Hepatocyte (in vitro differentiated cells): Measurements from ENCODE around the gene ZNF398. TPM values are rescaled to one million over a fixed set of nuclear protein-coding genes. Genes with fewer than 3 reads are reported as not detected.

Experiments used
- DNase-seq: peaks from one replicate; pipeline ENCODE4 v3.0.0-alpha.2; 2016; ENCODE audit warnings: low spot score
- H2AFZ ChIP-seq: fragments of 200-600 bp; sonication (generic); 2 replicates; pipeline ENCODE4 v1.6.0; 2016; ENCODE audit warnings: antibody characterized with exemption, mild to moderate bottlenecking
- H3K27ac ChIP-seq: fragments of 200-600 bp; sonication (generic); 2 replicates; pipeline ENCODE4 v1.5.1; 2016; ENCODE audit warnings: mild to moderate bottlenecking
- H3K27me3 ChIP-seq: fragments of 200-600 bp; sonication (generic); 2 replicates; pipeline ENCODE4 v1.6.1; 2016
- H3K36me3 ChIP-seq: fragments of 200-600 bp; sonication (generic); replicated peaks from 2 replicates; pipeline ENCODE4 v1.5.1; 2016; ENCODE audit warnings: low read depth; ENCODE audit not compliant: insufficient read depth
- H3K4me1 ChIP-seq: fragments of 200-600 bp; sonication (generic); 2 replicates; pipeline ENCODE4 v1.5.1; 2016; ENCODE audit warnings: mild to moderate bottlenecking, moderate library complexity; ENCODE audit not compliant: insufficient read depth
- H3K4me2 ChIP-seq: fragments of 200-600 bp; sonication (generic); 2 replicates; pipeline ENCODE4 v1.6.0; 2016
- H3K4me3 ChIP-seq: fragments of 200-600 bp; sonication (generic); 2 replicates; pipeline ENCODE4 v1.5.1; 2016; ENCODE audit warnings: mild to moderate bottlenecking
- H3K79me2 ChIP-seq: fragments of 200-600 bp; sonication (generic); 2 replicates; pipeline ENCODE4 v1.6.0; 2017; ENCODE audit warnings: mild to moderate bottlenecking
- H3K9me2 ChIP-seq: fragments of 200-600 bp; sonication (generic); replicated peaks from 2 replicates; pipeline ENCODE4 v1.6.0; 2017; ENCODE audit warnings: mild to moderate bottlenecking; ENCODE audit not compliant: insufficient read depth
- H3K9me3 ChIP-seq: fragments of 200-600 bp; sonication (generic); 2 replicates; pipeline ENCODE4 v1.5.1; 2016; ENCODE audit warnings: low read depth, mild to moderate bottlenecking
- H4K20me1 ChIP-seq: fragments of 200-600 bp; sonication (generic); 2 replicates; pipeline ENCODE4 v1.6.0; 2016; ENCODE audit warnings: mild to moderate bottlenecking; ENCODE audit not compliant: insufficient read depth, poor library complexity, severe bottlenecking
- CTCF ChIP-seq: fragments of 200-600 bp; sonication (generic); IDR thresholded peaks from 2 replicates; pipeline ENCODE4 v1.5.1; 2016; ENCODE audit warnings: antibody characterized with exemption, mild to moderate bottlenecking; ENCODE audit not compliant: poor library complexity
- EZH2 ChIP-seq: fragments of 200-600 bp; sonication (generic); IDR thresholded peaks from 2 replicates; pipeline ENCODE4 v1.6.1; 2016; ENCODE audit warnings: antibody characterized with exemption, mild to moderate bottlenecking, borderline replicate concordance
- EZH2phosphoT487 ChIP-seq: fragments of 200-600 bp; sonication (generic); IDR thresholded peaks from one replicate; pipeline ENCODE4 v1.6.1; 2018; ENCODE audit warnings: antibody characterized with exemption, mild to moderate bottlenecking, low read depth, moderate library complexity; ENCODE audit not compliant: unreplicated experiment, severe bottlenecking
- WGBS: methylation state at CpG from one replicate; pipeline ENCODE4 v1.1.6; 2016; ENCODE audit warnings: low lambda C conversion rate; ENCODE audit errors: missing lambda C conversion rate; 5-methylcytosine and 5-hydroxymethylcytosine counted together
- polyA plus RNA-seq: library from polyadenylated mRNA; unstranded; fragments of >200 nt; fragmentation: Nextera tagmentation; extraction: Ambion mirVana; gene quantifications from 2 replicates; pipeline ENCODE4 v1.2.1, GENCODE V29; 2016
- total RNA-seq: library from RNA; depleted of rRNA; stranded (reverse); fragments of >200 nt; gene quantifications from 2 replicates; pipeline ENCODE4 v1.2.3, GENCODE V29; 2014

Gene ZNF398
- total and polyA plus RNA-seq, 2 experiments from 2014 or later: 8.1 to 12.5 TPM

- H3K4me1 ChIP-seq: no peaks in the 10 kb centered on the region
- TF ChIP-seq CTCF: no peak
- TF ChIP-seq EZH2phosphoT487: no peak
- no peak for TF ChIP-seq EZH2
- peaks cover 32% of the 10 kb centered on the region for H3K79me2 ChIP-seq
- H3K27me3 ChIP-seq: no peaks in the 10 kb centered on the region
- no peaks in the 10 kb centered on the region for H3K9me3 ChIP-seq
- DNase-seq: no peak
- 78% methylated on average over 18 of the region's 18 CpGs for WGBS
- H3K4me2 ChIP-seq: peak overlapping the region; percentile 37
- no peak overlapping the region for H3K4me3 ChIP-seq
- no peaks in the 10 kb centered on the region for H3K9me2 ChIP-seq
- no peak overlapping the region for H3K27ac ChIP-seq
- H3K36me3 ChIP-seq: no peaks in the 10 kb centered on the region
- H2AFZ ChIP-seq: no peak overlapping the region
- no peaks in the 10 kb centered on the region for H4K20me1 ChIP-seq
These were observed 58.6 kb downstream of the ZNF398 start for GRCh38 chr7:149205690-149206381.

- Histone ChIP-seq H3K9me3 (no peaks in the 10 kb centered on the region), H3K79me2 (peaks cover 25% of the 10 kb centered on the region), H4K20me1 (no peaks in the 10 kb centered on the region), H2AFZ (no peak overlapping the region), H3K4me3 (no peak overlapping the region), H3K36me3 (no peaks in the 10 kb centered on the region), H3K4me2 (no peak overlapping the region), H3K9me2 (no peaks in the 10 kb centered on the region), H3K27ac (no peak overlapping the region), H3K27me3 (no peaks in the 10 kb centered on the region), H3K4me1 (no peaks in the 10 kb centered on the region)
- 93% methylated on average over 35 of the region's 35 CpGs for WGBS
- TF ChIP-seq EZH2 (no peak), EZH2phosphoT487 (no peak), CTCF (no peak)
- no peak for DNase-seq
These were observed 60.2 kb downstream of the ZNF398 start for GRCh38 chr7:149207324-149208035.

GRCh38 chr7:149209518-149210269 is 62.4 kb downstream of the ZNF398 start:
- no peaks in the 10 kb centered on the region for H3K9me3 ChIP-seq
- TF ChIP-seq EZH2: no peak
- peak; percentile 49 for TF ChIP-seq CTCF
- no peak for TF ChIP-seq EZH2phosphoT487
- H3K79me2 ChIP-seq: peaks cover 4% of the 10 kb centered on the region
- H3K27me3 ChIP-seq: no peaks in the 10 kb centered on the region
- DNase-seq: peak; percentile 60
- H3K4me2 ChIP-seq: no peak overlapping the region
- H3K4me3 ChIP-seq: no peak overlapping the region
- H3K36me3 ChIP-seq: no peaks in the 10 kb centered on the region
- H2AFZ ChIP-seq: no peak overlapping the region
- 73% methylated on average over 7 of the region's 7 CpGs for WGBS
- peak overlapping the region; percentile 31 for H3K27ac ChIP-seq
- no peaks in the 10 kb centered on the region for H4K20me1 ChIP-seq
- H3K9me2 ChIP-seq: no peaks in the 10 kb centered on the region
- no peaks in the 10 kb centered on the region for H3K4me1 ChIP-seq
